DMS114 treated with DMSO at 0.1 percent for 48 hours (cell line): ENCODE measurements around the gene NOTCH2NLA.
"Not testable (repeated sequence)": the region's sequence is repeated elsewhere in the genome, so short reads cannot be mapped to it uniquely, and the experiment has no call there.

ENCODE experiments used
- DNase-seq: peaks from one replicate; lab custom pipeline; 2025; ENCODE audit not compliant: unreplicated experiment; lab: John Stamatoyannopoulos, UW

NOTCH2NLA gene

GRCh38 chr1:146228710-146229477, at the start of gene NOTCH2NLA:
Gene NOTCH2NLA (minus strand): TSS chr1:146229021. CDS start chr1:146189337, 39,684 bp downstream.
- not testable (repeated sequence) for DNase-seq

GRCh38 chr1:146278346-146278745, 49.5 kb upstream of the NOTCH2NLA start:
- DNase-seq: not testable (repeated sequence)

GRCh38 chr1:146277087-146277486, 48.3 kb upstream of the NOTCH2NLA start:
- not testable (repeated sequence) for DNase-seq

DNA sequence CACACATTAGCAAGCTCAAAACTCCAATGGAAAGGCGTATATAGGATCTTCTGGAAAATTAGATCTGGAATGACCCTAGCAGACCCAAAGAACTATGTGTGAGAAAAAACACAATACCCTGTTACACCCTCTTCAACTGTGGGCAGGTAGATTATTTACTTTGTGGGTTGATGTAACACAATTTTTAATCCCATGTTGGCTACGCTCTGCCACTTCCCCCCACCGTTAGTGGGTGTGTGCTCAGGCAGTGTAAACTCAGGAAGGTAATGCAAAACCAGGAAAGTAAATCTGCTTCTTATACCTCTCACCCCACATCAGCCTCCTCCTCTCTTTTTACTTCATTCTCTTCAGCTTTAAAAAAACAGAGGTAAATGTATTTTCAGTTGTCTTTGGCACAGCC, 45.3 kb upstream of the NOTCH2NLA start:
- DNase-seq: not testable (repeated sequence)

GRCh38 chr1:146273194-146273593, 44.4 kb upstream of the NOTCH2NLA start:
- not testable (repeated sequence) for DNase-seq

DNA sequence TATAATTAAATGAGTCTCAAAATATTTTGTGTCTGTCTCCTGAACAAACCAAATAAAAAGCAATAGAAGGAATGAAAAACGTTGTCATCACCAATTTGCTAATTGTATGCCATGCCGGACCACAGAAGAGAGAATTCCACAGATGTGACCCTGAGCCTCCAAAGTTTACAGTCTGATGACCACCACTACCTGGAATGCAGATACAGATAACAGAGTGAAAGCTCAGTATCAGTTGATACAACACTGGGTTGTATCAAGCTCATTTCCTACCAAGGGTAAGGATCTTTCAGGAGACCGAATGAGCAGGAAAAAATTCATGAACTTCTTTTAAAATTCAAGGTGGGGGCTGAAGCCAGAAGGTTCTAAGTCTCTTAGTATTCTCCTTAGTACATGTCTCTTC, 43.9 kb upstream of the NOTCH2NLA start:
- DNase-seq: not testable (repeated sequence)

DNA sequence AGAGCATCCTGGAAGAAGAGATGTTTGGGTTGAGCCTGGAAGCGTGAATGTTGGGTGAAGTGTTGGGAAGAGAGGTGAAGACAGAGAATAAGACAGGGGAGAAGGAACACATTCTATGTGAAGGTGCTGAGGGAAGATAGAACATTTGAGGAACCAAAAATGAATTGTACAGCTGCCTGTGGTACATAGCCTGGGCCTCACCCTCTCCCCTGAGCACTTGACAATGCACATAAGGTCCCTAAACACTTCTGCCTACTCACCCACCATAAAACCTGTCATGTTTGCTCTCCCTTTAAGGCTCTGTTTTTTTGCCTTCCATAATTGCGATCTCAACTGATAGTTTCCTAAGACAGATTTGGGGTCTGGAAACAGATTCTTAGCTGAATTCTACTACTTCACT, 43.2 kb upstream of the NOTCH2NLA start:
- DNase-seq: not testable (repeated sequence)

DNA sequence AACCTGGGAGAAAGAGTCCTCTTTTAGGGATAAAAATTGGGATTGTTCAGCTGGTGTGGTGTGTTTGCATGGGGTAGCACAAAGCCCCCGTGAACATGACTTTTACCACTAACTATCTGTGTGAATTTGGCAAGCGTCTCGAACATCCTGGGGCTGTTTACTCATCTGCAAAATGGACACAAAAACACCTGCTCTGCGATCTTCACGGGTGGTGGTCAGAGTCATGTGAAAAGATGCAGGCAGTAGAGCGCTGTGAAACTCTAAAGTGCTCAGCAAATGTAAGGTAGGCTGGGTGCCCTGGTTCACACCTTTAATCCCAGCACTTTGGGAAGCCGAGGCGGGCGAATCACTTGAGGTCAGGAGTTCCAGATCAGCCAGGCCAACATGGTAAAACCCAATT, 41.3 kb upstream of the NOTCH2NLA start:
- DNase-seq: not testable (repeated sequence)

DNA sequence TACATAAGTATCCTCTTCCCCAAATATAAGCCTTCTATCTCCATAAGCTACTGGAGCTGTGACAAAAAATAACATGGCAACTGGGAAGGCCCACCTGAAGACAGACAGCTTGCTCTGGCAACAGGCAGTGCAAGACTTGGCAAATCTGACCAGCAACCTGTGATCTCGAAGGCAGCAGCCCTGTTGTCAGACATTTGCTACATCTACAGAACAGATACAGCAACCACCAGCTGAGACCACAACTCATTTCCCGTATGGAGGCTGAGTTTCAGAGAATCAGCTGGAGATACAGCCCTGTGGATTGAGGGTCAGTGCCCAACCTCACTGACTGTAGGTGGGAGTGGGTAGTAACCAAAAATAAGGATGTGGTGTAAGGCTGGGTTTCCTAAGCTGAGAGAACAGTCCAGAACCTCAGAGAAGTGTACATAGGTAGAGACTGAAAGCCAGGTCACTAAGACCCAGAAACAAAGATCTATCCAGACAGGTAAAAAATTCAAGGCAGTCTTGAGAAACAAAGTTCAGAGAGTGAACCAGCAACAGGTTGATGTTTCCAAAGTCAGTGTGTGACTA, 37.4 kb upstream of the NOTCH2NLA start:
- not testable (repeated sequence) for DNase-seq

DNA sequence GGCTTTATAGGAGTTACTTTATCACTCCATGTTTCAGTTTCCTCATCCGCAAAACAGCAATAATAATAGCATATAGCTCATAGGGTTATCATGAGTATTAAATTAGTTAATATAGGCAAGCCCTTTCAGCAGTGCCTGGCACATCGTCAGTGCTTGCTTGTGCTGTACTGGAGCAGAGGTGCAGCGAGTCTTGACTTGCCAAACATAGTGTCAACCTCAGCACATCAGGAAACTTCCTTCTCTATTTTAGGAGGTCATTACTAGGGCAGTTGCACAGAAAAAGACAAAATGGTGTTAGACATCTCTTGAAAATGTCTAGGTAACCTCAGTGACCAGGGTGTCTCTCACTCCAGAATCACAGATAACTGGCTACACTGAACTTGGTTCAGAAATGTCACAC, 35.9 kb upstream of the NOTCH2NLA start:
- DNase-seq: not testable (repeated sequence)

DNA sequence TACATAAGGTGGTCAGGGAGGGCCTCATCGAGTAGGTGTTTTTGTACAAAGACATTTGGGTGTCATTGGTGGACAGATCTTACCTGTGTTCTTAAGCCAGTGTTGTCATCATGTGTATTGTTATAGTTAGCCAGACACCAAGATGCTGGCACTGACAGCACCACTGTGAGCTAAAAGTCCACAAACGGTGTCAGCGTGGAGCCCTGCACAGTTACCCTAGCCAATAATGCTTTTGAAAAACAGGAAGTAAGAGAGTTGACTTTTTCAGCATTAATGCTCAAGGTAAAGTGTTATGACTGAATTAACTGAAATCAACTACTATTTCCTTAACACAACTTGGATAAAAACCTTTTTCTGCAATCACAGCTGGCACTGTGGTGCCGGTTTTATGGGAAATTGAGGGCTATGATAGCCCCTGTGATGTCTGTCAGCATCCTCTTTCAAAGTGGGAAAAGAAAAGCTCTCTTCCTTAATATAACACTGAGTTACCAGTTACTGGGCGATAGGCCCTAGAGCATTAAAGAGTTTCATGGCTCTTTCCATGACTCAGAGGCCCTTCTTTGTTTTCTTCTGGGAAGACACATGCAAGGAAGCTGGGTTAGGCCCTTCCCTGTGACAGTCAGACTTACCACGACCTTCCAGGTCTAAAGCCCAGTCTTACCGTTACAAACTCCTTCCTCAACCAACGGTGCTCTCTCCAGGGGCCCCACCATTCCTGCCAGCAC, 31.3 kb upstream of the NOTCH2NLA start:
- DNase-seq: not testable (repeated sequence)

DNA sequence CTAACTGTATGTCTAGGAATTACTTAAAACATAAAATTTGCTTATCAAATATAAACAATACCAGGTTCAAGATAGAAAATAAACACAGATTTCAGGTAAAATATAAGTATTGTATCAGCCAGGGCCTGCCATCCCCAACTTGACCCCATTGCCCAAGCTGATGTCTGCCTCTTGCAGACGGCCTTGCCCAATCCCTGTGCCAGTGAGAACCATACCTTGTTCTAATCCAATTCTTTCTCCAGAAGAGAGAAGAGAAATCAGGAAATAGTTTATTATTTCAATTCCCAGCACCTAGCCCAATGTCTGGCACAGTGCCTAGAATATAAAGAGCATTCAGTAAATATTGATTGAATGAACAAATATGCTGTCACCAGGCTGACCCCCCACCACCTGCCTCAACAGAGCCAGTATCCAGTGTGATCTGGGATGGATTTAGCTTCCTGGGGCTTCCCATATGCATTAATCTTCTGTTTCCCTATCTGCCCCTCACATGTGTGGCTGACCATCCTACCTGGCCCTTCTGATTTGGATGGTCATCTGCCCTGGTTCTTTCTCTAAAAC, 29.3 kb upstream of the NOTCH2NLA start:
- not testable (repeated sequence) for DNase-seq

DNA sequence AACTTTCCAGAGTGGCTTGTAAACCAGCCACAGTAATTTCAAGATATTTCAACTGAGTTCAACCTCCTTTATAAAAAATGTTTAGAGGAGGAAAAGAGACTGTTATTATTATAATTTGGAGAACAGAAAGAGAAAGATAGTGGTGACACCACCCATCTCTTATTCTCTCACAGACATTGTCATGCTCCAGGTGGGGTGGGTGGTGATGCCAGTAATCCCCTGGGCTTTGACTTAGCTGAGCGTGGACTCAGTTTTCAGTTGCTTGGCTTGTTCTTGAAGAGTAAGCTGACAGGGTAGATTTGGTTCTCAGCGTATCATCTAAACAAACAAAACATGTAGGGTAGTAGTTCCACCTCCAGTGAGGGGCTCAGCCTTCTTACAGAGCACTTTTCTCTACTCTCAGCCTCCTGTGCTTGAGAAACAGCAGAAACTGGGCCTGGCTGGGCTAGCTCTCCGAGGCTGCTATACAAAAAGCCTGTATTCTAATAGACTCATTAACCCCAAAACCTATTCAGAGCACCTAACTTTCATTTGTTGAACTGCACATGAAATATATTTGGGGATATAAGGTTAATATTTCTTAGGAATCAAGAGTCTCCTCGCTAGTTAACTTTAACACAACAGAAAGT, 25.9 kb upstream of the NOTCH2NLA start:
- not testable (repeated sequence) for DNase-seq

- DNase-seq: not testable (repeated sequence)
These were observed 24.5 kb upstream of the NOTCH2NLA start for GRCh38 chr1:146253249-146253855.

- DNase-seq: not testable (repeated sequence)
These were observed 22.7 kb upstream of the NOTCH2NLA start for GRCh38 chr1:146251523-146251922.

GRCh38 chr1:146248643-146249042, 19.8 kb upstream of the NOTCH2NLA start:
- not testable (repeated sequence) for DNase-seq

- DNase-seq: not testable (repeated sequence)
These were observed 7.8 kb upstream of the NOTCH2NLA start for GRCh38 chr1:146236626-146237025.

GRCh38 chr1:146236026-146236601, 7.3 kb upstream of the NOTCH2NLA start:
- DNase-seq: not testable (repeated sequence)

DNA sequence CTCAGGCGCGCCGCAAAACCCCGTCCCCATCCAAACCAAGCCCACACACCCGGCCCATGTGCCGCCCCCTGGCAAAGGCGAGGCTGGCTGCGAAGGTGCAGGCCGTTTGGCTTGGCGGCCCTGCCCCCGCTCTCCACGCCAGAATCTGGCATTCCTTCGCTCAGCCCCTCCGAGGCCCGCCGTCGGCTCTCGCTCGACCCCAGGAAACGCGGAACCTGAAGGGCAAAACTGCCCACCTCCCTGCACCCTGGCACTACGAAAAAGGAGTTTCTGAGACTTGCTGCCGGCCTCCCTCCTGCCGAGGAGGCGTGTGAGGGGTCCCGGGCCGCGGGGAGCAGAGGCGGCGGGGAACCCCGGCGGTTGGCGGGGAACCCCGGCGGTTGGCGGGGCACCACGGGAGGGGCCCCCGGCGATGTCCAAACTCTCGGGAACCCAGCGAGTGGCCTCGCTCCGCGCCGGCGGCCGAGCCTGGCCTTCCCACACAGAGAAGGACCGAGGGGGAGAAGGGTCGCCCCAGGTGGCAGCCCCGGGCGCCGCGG, 608 bp downstream of the NOTCH2NLA start:
- DNase-seq: not testable (repeated sequence)

- DNase-seq: not testable (repeated sequence)
These were observed 54.3 kb downstream of the NOTCH2NLA start for GRCh38 chr1:146174531-146174930.
